TTC549 (cell line): Measurements from ENCODE around the gene TEAD4.

Experiments
- FAIRE-seq: peaks from 2 replicates; lab custom pipeline; 2012; peaks lifted over from hg19 to GRCh38; lab: Jason Lieb, UNC

The TEAD4 gene

GRCh38 chr12:2959192-2959504 lies at the start of gene TEAD4:
TEAD4 (plus strand) TSS chr12:2959397.
- no peak for FAIRE-seq

GRCh38 chr12:2912216-2912575 lies 47.0 kb upstream of the TEAD4 start:
- FAIRE-seq = no peak

- no peak for FAIRE-seq
Measured at GRCh38 chr12:2919249-2919648, 39.9 kb upstream of the TEAD4 start.

- no peak for FAIRE-seq
Measured at GRCh38 chr12:2922329-2922728, 36.9 kb upstream of the TEAD4 start.

GRCh38 chr12:2923057-2923456 lies 36.1 kb upstream of the TEAD4 start:
- no peak for FAIRE-seq

GRCh38 chr12:2924019-2924418 lies 35.2 kb upstream of the TEAD4 start:
- no peak for FAIRE-seq

- no peak for FAIRE-seq
Measured at GRCh38 chr12:2925322-2925995, 33.7 kb upstream of the TEAD4 start.

GRCh38 chr12:2930865-2931264 lies 28.3 kb upstream of the TEAD4 start:
- FAIRE-seq = no peak

- no peak for FAIRE-seq
Measured at GRCh38 chr12:2933586-2933985, 25.6 kb upstream of the TEAD4 start.

GRCh38 chr12:2934371-2934770 lies 24.8 kb upstream of the TEAD4 start:
- FAIRE-seq = no peak

- no peak for FAIRE-seq
Measured at GRCh38 chr12:2936301-2936700, 22.9 kb upstream of the TEAD4 start.

- no peak for FAIRE-seq
Measured at GRCh38 chr12:2937500-2937899, 21.7 kb upstream of the TEAD4 start.

GRCh38 chr12:2939191-2939590 lies 20.0 kb upstream of the TEAD4 start:
- FAIRE-seq = no peak

GRCh38 chr12:2940564-2940963 lies 18.6 kb upstream of the TEAD4 start:
- no peak for FAIRE-seq

GRCh38 chr12:2941524-2941923 lies 17.7 kb upstream of the TEAD4 start:
- no peak for FAIRE-seq

- no peak for FAIRE-seq
Measured at GRCh38 chr12:2944401-2945047, 14.7 kb upstream of the TEAD4 start.

GRCh38 chr12:2949411-2949810 lies 9.8 kb upstream of the TEAD4 start:
- FAIRE-seq = no peak

GRCh38 chr12:2955888-2956287 lies 3.3 kb upstream of the TEAD4 start:
- no peak for FAIRE-seq

GRCh38 chr12:2957816-2958431 lies 1.3 kb upstream of the TEAD4 start:
- no peak for FAIRE-seq

GRCh38 chr12:2958432-2959191 lies 585 bp upstream of the TEAD4 start:
- FAIRE-seq = no peak

GRCh38 chr12:2959505-2960389 lies 550 bp downstream of the TEAD4 start:
- FAIRE-seq = no peak

GRCh38 chr12:2960390-2960956 lies 1.3 kb downstream of the TEAD4 start:
- no peak for FAIRE-seq
